GM12878 (cell line): ENCODE data around the gene IRF2BPL.

Experiments used
- CTCF ChIP-seq, 3 experiments: IDR thresholded peaks in 2 of 3; conservative IDR thresholded peaks in 1 of 3; 2 replicates each; pipeline ENCODE4 v1.5.1; 2011; ENCODE audit warnings: low read depth in 3 of 3, low read length in 3 of 3, mild to moderate bottlenecking in 3 of 3, control low read depth in 2 of 3, moderate library complexity in 2 of 3, inconsistent platforms in 1 of 3, mixed read lengths in 1 of 3; ENCODE audit not compliant: control insufficient read depth in 2 of 3, insufficient read depth in 1 of 3; ENCODE audit errors: extremely low read depth in 1 of 3
- GABPA ChIP-seq: IDR thresholded peaks from 2 replicates; pipeline ENCODE4 v1.6.1; 2014; ENCODE audit warnings: antibody characterized with exemption, low read depth, mild to moderate bottlenecking, inconsistent platforms
- IRF3 ChIP-seq: fragments of 450-650 bp; IDR thresholded peaks from 2 replicates; pipeline ENCODE4 v1.6.1; 2014; ENCODE audit warnings: mild to moderate bottlenecking
- JUNB ChIP-seq: IDR thresholded peaks from 2 replicates; pipeline ENCODE4 v1.6.1; 2016; ENCODE audit warnings: antibody characterized with exemption, mild to moderate bottlenecking
- MYC ChIP-seq: IDR thresholded peaks from 2 replicates; pipeline ENCODE4 v1.6.1; 2011; ENCODE audit warnings: mild to moderate bottlenecking, low read length, moderate library complexity, inconsistent platforms; ENCODE audit not compliant: insufficient read depth, insufficient replicate concordance, insufficient read length, severe bottlenecking
- NFXL1 ChIP-seq: fragments of 450-650 bp; IDR thresholded peaks from 2 replicates; pipeline ENCODE4 v1.6.1; 2017; ENCODE audit warnings: antibody characterized with exemption, mild to moderate bottlenecking, borderline replicate concordance
- NR2F1 ChIP-seq: fragments of 450-650 bp; conservative IDR thresholded peaks from 2 replicates; pipeline ENCODE4 v1.6.1; 2017; ENCODE audit warnings: mild to moderate bottlenecking
- RFX5 ChIP-seq: IDR thresholded peaks from 2 replicates; pipeline ENCODE4 v1.6.1; 2011; ENCODE audit warnings: low read depth, low read length, improper control_type of control experiment
- STAT1 ChIP-seq: fragments of 450-650 bp; conservative IDR thresholded peaks from 2 replicates; pipeline ENCODE4 v1.6.1; 2014; ENCODE audit warnings: antibody characterized with exemption, mild to moderate bottlenecking
- ZBTB40 ChIP-seq: fragments of 450-650 bp; IDR thresholded peaks from 2 replicates; pipeline ENCODE4 v1.6.1; 2016; ENCODE audit warnings: mild to moderate bottlenecking, moderate library complexity, borderline replicate concordance

- TF ChIP-seq RFX5 = no peak
- no peak for TF ChIP-seq MYC
- peak; percentile 89 to 96 (median 96); a peak in 5 of 6 replicates for TF ChIP-seq CTCF (IDR thresholded peaks at IDR 0.05 in 2 of 3, conservative IDR thresholded peaks at IDR 0.05 in 1 of 3; ENCODE audit: control insufficient read depth in 2 of 3, extremely low read depth in 1 of 3, insufficient read depth in 1 of 3, low read depth in 3 of 3, low read length in 3 of 3)
- no peak; the same call in 1 of the 2 replicates for TF ChIP-seq IRF3
- TF ChIP-seq GABPA = no peak
- no peak for TF ChIP-seq NR2F1
- no peak for TF ChIP-seq NFXL1
- no peak for TF ChIP-seq JUNB
- TF ChIP-seq ZBTB40 = no peak
- no peak for TF ChIP-seq STAT1
Observed at GRCh38 chr14:77067632-77068516, 39.4 kb upstream of the IRF2BPL start.
